ENCODE data around the gene FOXI1.

Gene FOXI1

DNA sequence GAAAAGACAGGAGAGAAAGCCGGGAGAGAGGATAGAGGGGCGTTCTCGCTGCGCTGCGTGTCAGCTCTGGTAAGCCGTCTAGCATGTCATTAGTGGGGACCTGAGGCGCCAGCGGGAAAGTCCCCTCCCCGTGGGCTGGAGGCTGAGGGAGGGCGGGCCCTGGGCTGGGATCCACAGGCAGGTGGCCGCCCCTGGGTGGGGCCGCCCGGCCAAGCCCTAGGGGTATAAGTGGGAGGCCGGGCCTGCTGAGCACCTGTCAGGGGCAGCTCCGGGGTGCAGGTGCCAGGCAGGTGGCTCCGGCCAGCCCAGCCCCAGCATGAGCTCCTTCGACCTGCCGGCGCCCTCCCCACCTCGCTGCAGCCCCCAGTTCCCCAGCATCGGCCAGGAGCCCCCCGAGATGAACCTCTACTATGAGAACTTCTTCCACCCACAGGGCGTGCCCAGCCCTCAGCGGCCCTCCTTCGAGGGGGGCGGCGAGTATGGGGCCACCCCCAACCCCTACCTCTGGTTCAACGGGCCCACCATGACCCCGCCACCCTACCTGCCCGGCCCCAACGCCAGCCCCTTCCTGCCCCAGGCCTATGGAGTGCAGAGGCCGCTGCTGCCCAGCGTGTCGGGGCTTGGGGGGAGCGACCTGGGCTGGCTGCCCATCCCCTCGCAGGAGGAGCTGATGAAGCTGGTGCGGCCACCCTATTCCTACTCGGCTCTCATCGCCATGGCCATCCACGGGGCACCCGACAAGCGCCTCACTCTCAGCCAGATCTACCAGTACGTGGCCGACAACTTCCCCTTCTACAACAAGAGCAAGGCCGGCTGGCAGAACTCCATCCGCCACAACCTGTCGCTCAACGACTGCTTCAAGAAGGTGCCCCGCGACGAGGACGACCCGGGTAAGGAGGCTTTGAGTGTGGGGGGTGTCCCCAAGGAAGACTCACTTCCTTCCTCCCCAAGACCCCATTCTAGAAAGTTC is at the start of gene FOXI1:
Gene FOXI1 (plus strand): TSS at position 256 of the 970 bp plus-strand sequence. CDS start 61 bp downstream, at position 317.
- in situ Hi-C loops (cut with MboI; ENCODE audit: low pct_unique_long_range_greater_than_20kb, low sequenced_read_pairs, unreplicated experiment) = no loop called here
- TF ChIP-seq, protein P1, sequence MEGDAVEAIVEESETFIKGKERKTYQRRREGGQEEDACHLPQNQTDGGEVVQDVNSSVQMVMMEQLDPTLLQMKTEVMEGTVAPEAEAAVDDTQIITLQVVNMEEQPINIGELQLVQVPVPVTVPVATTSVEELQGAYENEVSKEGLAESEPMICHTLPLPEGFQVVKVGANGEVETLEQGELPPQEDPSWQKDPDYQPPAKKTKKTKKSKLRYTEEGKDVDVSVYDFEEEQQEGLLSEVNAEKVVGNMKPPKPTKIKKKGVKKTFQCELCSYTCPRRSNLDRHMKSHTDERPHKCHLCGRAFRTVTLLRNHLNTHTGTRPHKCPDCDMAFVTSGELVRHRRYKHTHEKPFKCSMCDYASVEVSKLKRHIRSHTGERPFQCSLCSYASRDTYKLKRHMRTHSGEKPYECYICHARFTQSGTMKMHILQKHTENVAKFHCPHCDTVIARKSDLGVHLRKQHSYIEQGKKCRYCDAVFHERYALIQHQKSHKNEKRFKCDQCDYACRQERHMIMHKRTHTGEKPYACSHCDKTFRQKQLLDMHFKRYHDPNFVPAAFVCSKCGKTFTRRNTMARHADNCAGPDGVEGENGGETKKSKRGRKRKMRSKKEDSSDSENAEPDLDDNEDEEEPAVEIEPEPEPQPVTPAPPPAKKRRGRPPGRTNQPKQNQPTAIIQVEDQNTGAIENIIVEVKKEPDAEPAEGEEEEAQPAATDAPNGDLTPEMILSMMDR (IDR thresholded peaks at IDR 0.05; ENCODE audit: extremely low read depth, insufficient read depth, missing control alignments) = no peak
- no peak for DNase-seq (ENCODE audit: low spot score)

DNA sequence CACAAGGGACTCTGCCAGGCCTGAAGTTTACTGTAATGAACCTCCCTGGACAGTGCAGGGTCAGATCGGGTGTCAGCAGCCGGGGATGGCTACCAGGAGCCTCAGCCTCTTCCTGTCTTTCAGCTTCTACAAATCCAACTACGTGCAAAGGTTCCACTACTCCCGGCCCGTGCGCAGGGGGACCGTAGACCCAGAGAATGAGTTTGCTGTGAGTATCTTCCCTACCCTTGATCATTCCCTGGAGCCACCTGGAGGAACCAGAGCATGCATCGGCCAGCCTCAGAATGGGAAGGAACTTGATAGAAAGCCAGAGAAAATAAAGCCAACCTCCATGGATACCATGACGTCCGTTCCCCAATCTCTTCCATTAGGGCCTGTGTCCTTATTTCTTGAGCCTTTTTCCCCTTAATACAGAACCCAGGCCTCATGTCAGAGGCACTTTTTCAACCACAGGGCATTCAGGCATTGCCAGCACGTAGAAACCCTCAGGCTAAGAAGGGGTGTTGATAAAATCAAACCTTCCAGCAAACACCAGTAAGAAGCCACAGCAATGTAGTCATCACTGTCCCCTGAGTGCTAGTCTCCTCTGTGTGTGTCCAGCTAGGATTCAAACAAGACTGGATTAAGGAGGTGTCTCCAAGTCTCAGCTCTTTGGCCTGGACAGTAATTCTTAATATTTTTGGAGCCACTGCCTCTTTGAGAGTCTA is 49.0 kb upstream of the FOXI1 start:
- in situ Hi-C loops (cut with MboI; ENCODE audit: low pct_unique_long_range_greater_than_20kb, low sequenced_read_pairs, unreplicated experiment) = no loop called here
- TF ChIP-seq, protein P1 (IDR thresholded peaks at IDR 0.05; ENCODE audit: extremely low read depth, insufficient read depth, missing control alignments) = no peak

DNA sequence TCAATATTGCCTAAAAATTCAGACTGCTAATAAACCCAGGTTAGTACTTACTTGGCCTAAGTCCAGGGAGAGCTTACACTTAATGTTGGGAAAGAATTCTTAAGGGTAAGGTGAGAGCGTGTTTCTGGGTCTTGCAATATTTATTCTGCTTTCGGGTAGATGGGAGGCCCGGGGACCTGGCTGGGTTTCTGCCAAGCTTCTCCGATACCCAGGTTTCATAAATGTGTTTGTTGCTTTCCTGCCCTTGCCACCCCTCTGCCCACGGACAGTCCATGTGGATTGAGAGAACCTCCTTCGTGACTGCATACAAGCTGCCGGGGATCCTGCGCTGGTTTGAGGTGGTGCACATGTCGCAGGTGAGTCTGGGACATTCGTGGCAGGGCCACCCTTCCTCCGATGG is 48.4 kb upstream of the FOXI1 start:
- DNase-seq (ENCODE audit: low spot score) = no peak
- in situ Hi-C loops (cut with MboI; ENCODE audit: low pct_unique_long_range_greater_than_20kb, low sequenced_read_pairs, unreplicated experiment) = no loop called here
- TF ChIP-seq, protein P1 (IDR thresholded peaks at IDR 0.05; ENCODE audit: extremely low read depth, insufficient read depth, missing control alignments) = no peak

More for the DNA sequence above, 49.0 kb upstream of the FOXI1 start:
- DNase-seq (ENCODE audit: low spot score) = no peak

DNA sequence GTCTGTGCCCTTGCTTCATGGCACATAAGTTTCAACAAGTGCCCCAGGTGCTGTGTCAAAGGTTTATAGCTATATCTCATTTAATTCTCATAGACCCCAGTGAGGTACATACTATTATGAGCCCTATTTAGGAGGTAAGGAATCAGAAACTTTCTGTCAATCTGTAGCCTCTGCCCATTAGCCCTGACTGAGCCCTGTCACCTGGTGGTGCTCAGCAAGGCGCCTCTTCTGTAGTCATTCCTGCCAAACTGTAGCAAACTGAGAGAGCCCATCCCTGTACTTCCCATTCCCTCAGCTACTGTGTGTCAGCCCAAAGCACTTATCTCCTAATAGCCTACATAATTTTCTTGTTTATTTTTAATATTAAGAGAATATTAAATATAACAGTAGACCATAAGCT is 46.5 kb upstream of the FOXI1 start:
- TF ChIP-seq, protein P1 (IDR thresholded peaks at IDR 0.05; ENCODE audit: extremely low read depth, insufficient read depth, missing control alignments) = no peak
- in situ Hi-C loops (cut with MboI; ENCODE audit: low pct_unique_long_range_greater_than_20kb, low sequenced_read_pairs, unreplicated experiment) = no loop called here
- DNase-seq (ENCODE audit: low spot score) = no peak

DNA sequence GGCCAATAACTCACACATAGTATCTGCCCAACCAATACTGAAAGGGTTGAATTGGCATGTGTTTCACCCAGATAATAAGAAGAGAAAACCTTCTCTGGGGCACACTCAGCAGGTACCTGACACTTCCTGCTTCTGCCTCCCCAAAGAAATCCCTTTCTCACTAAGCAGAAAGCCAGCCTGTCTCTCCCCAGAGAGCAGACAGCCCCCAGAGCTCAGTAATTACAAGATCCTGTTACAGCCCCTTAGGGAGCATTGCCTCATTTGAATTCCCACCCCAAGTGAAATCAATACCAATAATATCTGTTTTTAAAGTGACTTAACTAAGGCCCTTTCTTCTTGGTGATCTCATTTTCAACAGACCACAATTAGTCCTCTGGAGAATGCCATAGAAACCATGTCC is 38.5 kb upstream of the FOXI1 start:
- in situ Hi-C loops (cut with MboI; ENCODE audit: low pct_unique_long_range_greater_than_20kb, low sequenced_read_pairs, unreplicated experiment) = no loop called here
- peak; percentile 20 for DNase-seq (ENCODE audit: low spot score)
- TF ChIP-seq, protein P1 (IDR thresholded peaks at IDR 0.05; ENCODE audit: extremely low read depth, insufficient read depth, missing control alignments) = no peak

DNA sequence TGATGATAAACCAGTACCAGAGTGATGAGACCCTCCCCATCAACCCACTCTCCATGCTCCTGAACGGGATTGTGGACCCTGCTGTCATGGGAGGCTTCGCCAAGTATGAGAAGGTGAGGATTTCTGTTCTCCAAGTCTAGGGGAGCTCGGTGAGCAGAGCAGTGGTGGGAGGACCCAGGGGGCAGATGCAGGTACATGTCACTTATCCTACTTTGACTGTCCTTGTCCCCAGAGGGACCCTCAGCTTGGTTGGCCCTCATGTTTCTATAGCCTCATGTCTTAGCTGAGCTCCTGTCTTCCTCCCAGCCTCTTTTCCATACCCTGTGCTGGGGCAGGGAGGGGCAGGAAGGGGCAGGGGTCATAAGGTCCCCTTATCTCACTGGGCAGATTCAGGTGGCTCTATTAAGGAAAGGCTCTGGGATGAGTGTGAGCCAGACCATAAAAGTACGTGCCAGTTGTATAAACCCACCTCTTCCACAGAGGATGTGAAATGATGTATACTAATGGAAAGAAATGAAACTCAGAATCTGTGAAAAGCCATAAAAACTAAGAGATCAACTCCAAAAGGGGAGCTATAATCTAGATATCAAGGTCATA is 38.0 kb upstream of the FOXI1 start:
- no peak for DNase-seq (ENCODE audit: low spot score)
- in situ Hi-C loops (cut with MboI; ENCODE audit: low pct_unique_long_range_greater_than_20kb, low sequenced_read_pairs, unreplicated experiment) = no loop called here
- TF ChIP-seq, protein P1 (IDR thresholded peaks at IDR 0.05; ENCODE audit: extremely low read depth, insufficient read depth, missing control alignments) = no peak

Data from GM13977 (cell line).